Measurements from ENCODE around the gene UNC79. TPM values are rescaled to one million over a fixed set of nuclear protein-coding genes. Genes with fewer than 3 reads are reported as not detected.

UNC79 gene
- total RNA-seq, 1 donor from 2014 or later, result 0.13 TPM

- intact Hi-C loops (cut with micrococcal nuclease), result no loop called here
Measured at GRCh38 chr14:93705513-93706156, 274.9 kb downstream of the UNC79 start.

GRCh38 chr14:93706360-93706955 lies 275.7 kb downstream of the UNC79 start:
- CTCF ChIA-PET, result no interaction called here
- no peaks in the 10 kb centered on the region for H3K9me3 Mint-ChIP-seq
- ATAC-seq (ENCODE audit: low read depth) (no peak), DNase-seq (no peak)
- TF ChIP-seq CTCF (IDR thresholded peaks at IDR 0.05), result no peak
- H3K36me3 Mint-ChIP-seq (ENCODE audit: low read depth), result no peaks in the 10 kb centered on the region
- intact Hi-C loops (cut with micrococcal nuclease), result no loop called here
- no peaks in the 10 kb centered on the region for H3K4me1 Mint-ChIP-seq
- H3K27me3 Mint-ChIP-seq, result peaks cover 19% of the 10 kb centered on the region
- no peak overlapping the region for H3K4me3 Mint-ChIP-seq
- no peak overlapping the region for H3K27ac Mint-ChIP-seq
- POLR2A ChIA-PET, result no interaction called here

More at GRCh38 chr14:93705513-93706156, 274.9 kb downstream of the UNC79 start:
- Mint-ChIP-seq H3K9me3 (peaks cover 6% of the 10 kb centered on the region), H3K4me1 (no peaks in the 10 kb centered on the region), H3K27me3 (peaks cover 22% of the 10 kb centered on the region), H3K4me3 (no peak overlapping the region), H3K36me3 (ENCODE audit: low read depth) (no peaks in the 10 kb centered on the region), H3K27ac (no peak overlapping the region)
- no peak for TF ChIP-seq CTCF (IDR thresholded peaks at IDR 0.05)
- ATAC-seq (ENCODE audit: low read depth) (no peak), DNase-seq (no peak)
- ChIA-PET CTCF (no interaction called here), POLR2A (no interaction called here)

- no peaks in the 10 kb centered on the region for H3K4me1 Mint-ChIP-seq
- ChIA-PET POLR2A (no interaction called here), CTCF (no interaction called here)
- no peak for TF ChIP-seq CTCF (IDR thresholded peaks at IDR 0.05)
- DNase-seq (no peak), ATAC-seq (ENCODE audit: low read depth) (no peak)
- intact Hi-C loops (cut with micrococcal nuclease), result no loop called here
- no peaks in the 10 kb centered on the region for H3K36me3 Mint-ChIP-seq (ENCODE audit: low read depth)
- no peak overlapping the region for H3K27ac Mint-ChIP-seq
- H3K9me3 Mint-ChIP-seq, result no peaks in the 10 kb centered on the region
- no peak overlapping the region for H3K4me3 Mint-ChIP-seq
- H3K27me3 Mint-ChIP-seq, result peaks cover 14% of the 10 kb centered on the region
Measured at GRCh38 chr14:93707475-93707874, 276.7 kb downstream of the UNC79 start.

- no peak overlapping the region for H3K27ac Mint-ChIP-seq
- no peak overlapping the region for H3K4me3 Mint-ChIP-seq
- H3K4me1 Mint-ChIP-seq, result no peaks in the 10 kb centered on the region
- ATAC-seq (ENCODE audit: low read depth) (no peak), DNase-seq (no peak)
- CTCF ChIA-PET, result no interaction called here
- H3K9me3 Mint-ChIP-seq, result no peaks in the 10 kb centered on the region
- peaks cover 7% of the 10 kb centered on the region for H3K27me3 Mint-ChIP-seq
- intact Hi-C loops (cut with micrococcal nuclease), result no loop called here
- TF ChIP-seq CTCF (IDR thresholded peaks at IDR 0.05), result no peak
- H3K36me3 Mint-ChIP-seq (ENCODE audit: low read depth), result no peaks in the 10 kb centered on the region
- POLR2A ChIA-PET, result no interaction called here
Measured at GRCh38 chr14:93708311-93708734, 277.6 kb downstream of the UNC79 start.

DNA sequence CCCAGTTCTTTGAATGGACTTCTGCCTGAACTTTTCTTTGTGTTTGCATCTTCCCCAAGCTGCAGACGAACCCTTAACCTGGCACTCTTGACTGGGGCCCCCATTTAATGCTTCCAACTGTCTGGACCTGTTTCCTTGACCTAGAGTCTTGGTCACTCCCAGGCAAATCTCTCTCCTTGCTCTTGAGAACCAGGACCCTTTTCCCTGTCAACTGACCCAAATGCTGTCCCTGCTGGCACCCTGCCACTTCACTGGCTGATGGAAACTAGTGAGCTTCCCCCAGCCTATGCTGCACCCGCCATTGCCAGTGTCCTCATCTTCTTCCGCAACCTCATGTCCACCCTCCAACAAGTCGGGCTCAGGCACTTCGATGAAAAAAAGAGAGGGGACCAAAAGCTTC lies 278.1 kb downstream of the UNC79 start:
- CTCF ChIA-PET, result no interaction called here
- POLR2A ChIA-PET, result no interaction called here
- Mint-ChIP-seq H3K27ac (no peak overlapping the region), H3K4me1 (no peaks in the 10 kb centered on the region), H3K4me3 (no peak overlapping the region), H3K36me3 (ENCODE audit: low read depth) (no peaks in the 10 kb centered on the region), H3K27me3 (peaks cover 2% of the 10 kb centered on the region), H3K9me3 (no peaks in the 10 kb centered on the region)
- DNase-seq, result no peak
- ATAC-seq (ENCODE audit: low read depth), result no peak
- no peak for TF ChIP-seq CTCF (IDR thresholded peaks at IDR 0.05)
- intact Hi-C loops (cut with micrococcal nuclease), result no loop called here

Data from activated B cell treated with CpG ODN at 0.5 μM for 24 hours (primary cell).